Stimulated activated CD8-positive, alpha-beta memory T cell treated with anti-CD3 and anti-CD28 coated beads, Interleukin-12 subunit alpha, Interleukin-12 subunit beta, amount 100 ng/mL, for 24 hours (primary cell): ENCODE results near the gene CAPZB.
A peak's percentile ranks its signal among the peaks of the same experiment; 100 is the strongest.

ENCODE experiments used
- DNase-seq: peaks from one replicate; pipeline ENCODE4 v3.0.0-alpha.2; 2020; ENCODE audit errors: extremely low read depth

Gene CAPZB

GRCh38 chr1:19328486-19328885, 156.9 kb downstream of the CAPZB start:
- DNase-seq = no peak

GRCh38 chr1:19327736-19328135, 157.6 kb downstream of the CAPZB start:
- no peak for DNase-seq

GRCh38 chr1:19327301-19327700, 158.0 kb downstream of the CAPZB start:
- no peak for DNase-seq

- no peak for DNase-seq
Measured at GRCh38 chr1:19326748-19327065, 158.6 kb downstream of the CAPZB start.

- no peak for DNase-seq
Measured at GRCh38 chr1:19325958-19326747, 159.2 kb downstream of the CAPZB start.

GRCh38 chr1:19325368-19325957, 159.9 kb downstream of the CAPZB start:
- DNase-seq = no peak

GRCh38 chr1:19324665-19324990, 160.7 kb downstream of the CAPZB start:
- DNase-seq = no peak

- DNase-seq = no peak
Measured at GRCh38 chr1:19323987-19324664, 161.2 kb downstream of the CAPZB start.

GRCh38 chr1:19322481-19322880, 162.9 kb downstream of the CAPZB start:
- DNase-seq = no peak

- DNase-seq = no peak
Measured at GRCh38 chr1:19321071-19321470, 164.3 kb downstream of the CAPZB start.

- no peak for DNase-seq
Measured at GRCh38 chr1:19319196-19319595, 166.1 kb downstream of the CAPZB start.

- no peak for DNase-seq
Measured at GRCh38 chr1:19317126-19317910, 168.0 kb downstream of the CAPZB start.

- DNase-seq = no peak
Measured at GRCh38 chr1:19315378-19316198, 169.8 kb downstream of the CAPZB start.

GRCh38 chr1:19313961-19314882, 171.1 kb downstream of the CAPZB start:
- DNase-seq = no peak

GRCh38 chr1:19313636-19313959, 171.7 kb downstream of the CAPZB start:
- no peak for DNase-seq

- no peak for DNase-seq
Measured at GRCh38 chr1:19312782-19313635, 172.3 kb downstream of the CAPZB start.

- DNase-seq = peak; percentile 71
Measured at GRCh38 chr1:19311931-19312781, 173.2 kb downstream of the CAPZB start, which contains the start of the genes AKR7A2 and SLC66A1. Gene AKR7A2 (minus strand): TSS chr1:19312144. CDS start chr1:19312124, 20 bp downstream. Gene SLC66A1 (plus strand): TSS chr1:19312326. CDS start chr1:19317678, 5,352 bp downstream.

- no peak for DNase-seq
Measured at GRCh38 chr1:19311503-19311930, 173.8 kb downstream of the CAPZB start.
